Epithelial cell of esophagus (primary cell): Measurements from ENCODE around the gene RFX3.

Experiments
- DNase-seq: peaks from one replicate; pipeline ENCODE4 v3.0.0; 2010; ENCODE audit warnings: low read depth
- H3K4me3 ChIP-seq: 2 replicates; pipeline ENCODE4 v1.5.1; 2011; ENCODE audit warnings: mild to moderate bottlenecking, low read length, control low read depth
- TF ChIP-seq, protein P1 (sequence below): IDR thresholded peaks from 2 replicates; pipeline ENCODE4 v1.5.1; 2011; ENCODE audit warnings: low read depth, mild to moderate bottlenecking, low read length, control low read depth, inconsistent platforms; ENCODE audit not compliant: insufficient read depth; ENCODE audit errors: missing control alignments

RFX3 gene

DNA sequence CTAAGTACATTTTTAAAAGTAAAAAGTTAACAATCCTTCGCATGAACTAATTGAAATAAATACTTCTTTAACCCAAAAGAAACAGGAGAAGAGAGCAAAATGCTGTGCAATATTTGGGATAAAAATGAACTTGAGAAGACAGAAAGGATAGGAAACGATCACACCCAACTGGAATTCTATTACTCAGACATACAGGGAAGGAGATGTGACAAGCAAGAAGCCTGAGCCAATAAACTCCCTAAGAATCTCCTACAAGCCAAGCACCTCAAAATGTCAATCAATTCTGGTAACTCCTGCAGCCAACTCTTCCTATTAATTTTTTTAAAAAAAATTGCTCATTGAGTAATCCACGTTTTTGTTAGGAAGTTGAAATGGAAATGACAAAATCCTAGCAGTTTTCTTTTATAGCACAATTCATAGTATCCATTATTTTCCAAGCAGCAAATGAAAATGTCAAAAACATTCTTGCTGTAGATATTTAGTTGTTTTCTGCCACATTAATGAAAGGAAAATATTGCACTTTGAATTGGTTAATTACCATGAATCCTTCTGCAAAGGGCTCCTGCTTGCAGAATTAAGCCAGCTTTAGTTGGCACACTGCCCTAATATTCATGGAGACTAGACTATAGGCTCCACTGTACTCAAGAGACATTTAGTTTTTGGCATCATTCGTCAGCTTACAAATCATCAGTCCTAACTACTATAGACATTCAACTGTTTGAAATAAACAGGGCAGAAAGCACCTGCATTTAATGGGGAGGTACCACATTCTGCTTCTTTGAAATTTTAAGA is 89.0 kb downstream of the RFX3 start:
- DNase-seq = peak; percentile 68

DNA sequence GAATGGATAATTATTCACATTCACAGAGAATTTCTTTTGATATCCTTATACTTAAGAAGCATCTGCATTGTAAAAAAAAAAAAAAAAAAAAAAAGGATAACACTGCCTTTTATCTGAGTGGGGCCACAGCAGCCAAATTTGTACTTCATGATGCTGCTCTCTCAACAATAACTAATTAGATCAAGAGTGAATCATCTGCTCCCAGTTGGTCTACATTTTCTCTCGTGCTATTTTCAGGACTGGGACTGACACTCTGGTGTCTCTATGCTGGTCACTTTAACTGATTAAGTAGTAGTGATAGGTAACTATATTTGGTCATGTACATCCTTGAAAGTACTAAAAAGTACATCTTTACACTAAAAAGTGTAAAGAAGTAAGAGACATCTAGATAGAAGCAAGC is 90.1 kb downstream of the RFX3 start:
- no peak for DNase-seq
- H3K4me3 ChIP-seq = no peak overlapping the region
- TF ChIP-seq, protein P1, sequence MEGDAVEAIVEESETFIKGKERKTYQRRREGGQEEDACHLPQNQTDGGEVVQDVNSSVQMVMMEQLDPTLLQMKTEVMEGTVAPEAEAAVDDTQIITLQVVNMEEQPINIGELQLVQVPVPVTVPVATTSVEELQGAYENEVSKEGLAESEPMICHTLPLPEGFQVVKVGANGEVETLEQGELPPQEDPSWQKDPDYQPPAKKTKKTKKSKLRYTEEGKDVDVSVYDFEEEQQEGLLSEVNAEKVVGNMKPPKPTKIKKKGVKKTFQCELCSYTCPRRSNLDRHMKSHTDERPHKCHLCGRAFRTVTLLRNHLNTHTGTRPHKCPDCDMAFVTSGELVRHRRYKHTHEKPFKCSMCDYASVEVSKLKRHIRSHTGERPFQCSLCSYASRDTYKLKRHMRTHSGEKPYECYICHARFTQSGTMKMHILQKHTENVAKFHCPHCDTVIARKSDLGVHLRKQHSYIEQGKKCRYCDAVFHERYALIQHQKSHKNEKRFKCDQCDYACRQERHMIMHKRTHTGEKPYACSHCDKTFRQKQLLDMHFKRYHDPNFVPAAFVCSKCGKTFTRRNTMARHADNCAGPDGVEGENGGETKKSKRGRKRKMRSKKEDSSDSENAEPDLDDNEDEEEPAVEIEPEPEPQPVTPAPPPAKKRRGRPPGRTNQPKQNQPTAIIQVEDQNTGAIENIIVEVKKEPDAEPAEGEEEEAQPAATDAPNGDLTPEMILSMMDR = no peak

More for the DNA sequence above, 89.0 kb downstream of the RFX3 start:
- no peak overlapping the region for H3K4me3 ChIP-seq
- TF ChIP-seq, protein P1 = no peak

DNA sequence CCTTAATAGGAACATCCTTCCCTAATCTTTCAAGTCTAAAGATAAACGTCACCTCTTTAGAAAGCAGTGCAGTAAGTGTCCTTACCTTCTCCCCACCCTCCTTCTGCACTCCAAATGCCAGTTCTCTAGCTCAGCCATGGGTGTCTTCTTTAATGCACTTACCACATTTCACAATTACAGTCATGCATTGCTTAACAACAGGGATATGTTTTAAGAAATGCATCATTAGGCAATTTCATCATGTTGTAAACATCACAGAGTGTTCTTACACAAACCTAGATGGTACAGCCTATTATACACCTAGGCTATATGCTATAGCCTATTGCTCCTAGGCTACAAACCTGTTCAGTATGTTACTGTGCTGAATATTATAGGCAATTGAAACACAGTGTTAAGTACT is 91.2 kb downstream of the RFX3 start:
- TF ChIP-seq, protein P1 = no peak
- H3K4me3 ChIP-seq = no peak overlapping the region
- peak; percentile 90 for DNase-seq

DNA sequence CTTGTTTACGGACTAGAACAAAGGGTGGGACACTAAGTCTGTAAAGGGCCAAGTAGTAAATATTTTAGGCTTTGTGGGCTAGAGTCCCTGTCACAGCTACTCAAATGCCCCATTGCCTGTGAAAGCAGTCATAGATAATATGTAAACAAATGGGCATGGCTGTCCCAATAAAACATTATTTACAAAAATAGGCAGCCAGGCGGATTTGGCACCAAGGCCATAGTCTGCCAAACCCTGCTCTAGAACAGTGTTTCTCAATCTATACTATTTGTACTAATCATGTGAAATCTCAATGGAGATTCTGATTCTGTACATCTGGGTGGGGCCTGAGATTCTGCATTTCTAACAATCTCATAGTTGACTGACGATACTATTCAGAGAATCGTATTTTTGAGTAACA is 92.0 kb downstream of the RFX3 start:
- TF ChIP-seq, protein P1 = no peak
- DNase-seq = no peak
- H3K4me3 ChIP-seq = no peak overlapping the region

DNA sequence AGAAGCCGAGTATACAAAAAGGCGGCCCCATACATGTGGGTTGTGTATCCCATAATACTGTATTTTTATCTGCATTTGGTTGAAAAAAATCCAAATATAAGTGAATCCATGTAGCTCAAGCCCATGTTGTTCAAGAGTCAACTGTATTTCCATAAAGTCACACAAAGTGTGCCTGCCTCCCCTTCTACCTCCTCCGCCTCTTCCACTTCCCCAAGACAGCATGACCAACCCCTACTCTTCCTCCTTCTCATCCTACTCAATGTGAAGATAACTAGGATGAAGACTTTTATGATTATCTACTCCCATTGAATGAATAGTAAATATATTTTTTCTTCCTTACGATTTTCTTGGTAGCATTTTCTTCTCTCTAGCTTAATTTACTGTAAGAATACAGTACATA is 92.7 kb downstream of the RFX3 start:
- no peak overlapping the region for H3K4me3 ChIP-seq
- DNase-seq = no peak
- TF ChIP-seq, protein P1 = no peak

DNA sequence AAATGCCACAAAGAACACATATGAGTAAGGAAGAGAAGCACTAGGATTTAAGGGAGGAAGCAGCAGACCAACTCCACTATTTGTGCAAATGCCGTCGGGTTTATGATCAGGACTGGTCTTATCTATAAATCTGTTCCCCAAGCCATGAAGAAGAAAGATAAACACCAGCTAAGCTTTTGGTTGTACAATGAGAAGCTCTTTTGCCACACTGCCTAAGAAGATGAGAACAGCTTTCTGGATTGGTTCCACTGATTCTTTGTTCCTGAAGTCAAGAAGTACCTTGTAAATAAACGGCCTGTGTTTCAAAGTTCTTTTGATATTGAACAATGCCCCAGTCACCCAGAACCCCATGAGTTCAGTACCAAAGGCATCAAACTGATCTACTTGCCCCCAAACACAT is 93.9 kb downstream of the RFX3 start:
- DNase-seq = no peak
- no peak overlapping the region for H3K4me3 ChIP-seq
- TF ChIP-seq, protein P1 = no peak

DNA sequence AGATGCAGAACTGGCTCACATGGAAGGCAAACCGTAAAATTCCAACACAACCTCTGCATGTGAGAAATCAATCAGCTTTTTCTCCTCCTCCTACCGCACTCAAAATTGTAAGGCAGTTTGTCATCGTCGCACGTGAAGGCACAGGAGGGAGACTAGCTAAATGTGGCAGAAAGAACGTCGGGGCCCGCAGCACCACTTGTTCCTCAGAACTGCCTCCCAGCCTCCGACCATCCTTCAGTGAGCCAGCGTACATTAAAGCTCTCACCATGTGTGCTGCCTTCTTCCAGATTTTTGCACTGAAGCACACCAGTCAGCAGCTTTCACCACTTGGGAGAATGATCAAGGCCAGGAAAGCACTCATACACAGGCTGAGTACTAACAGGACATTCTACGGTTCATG is 105.9 kb downstream of the RFX3 start:
- H3K4me3 ChIP-seq = no peak overlapping the region
- TF ChIP-seq, protein P1 = no peak
- DNase-seq = no peak
